ENCODE data around the gene PCSK5.

DNA sequence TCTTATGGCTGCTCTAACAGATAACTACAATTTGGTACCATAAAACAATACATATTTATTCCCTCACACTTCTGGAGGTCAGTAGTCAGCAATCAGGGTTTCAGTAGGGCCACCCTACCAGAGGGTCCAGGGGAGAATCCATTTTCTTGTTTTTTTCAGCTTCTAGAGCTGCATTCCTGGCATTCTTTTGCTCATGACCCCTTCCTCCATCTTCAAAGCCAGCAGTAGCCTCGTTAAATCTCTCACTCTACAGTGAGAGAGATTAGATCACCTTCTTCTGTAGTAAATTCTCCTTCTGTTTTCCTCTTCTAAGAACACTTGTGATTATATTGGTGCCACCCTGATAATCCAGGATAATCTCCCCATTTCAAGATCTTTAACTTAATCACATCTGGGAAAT lies 316.3 kb downstream of the PCSK5 start:
- TF ChIP-seq, protein P1, sequence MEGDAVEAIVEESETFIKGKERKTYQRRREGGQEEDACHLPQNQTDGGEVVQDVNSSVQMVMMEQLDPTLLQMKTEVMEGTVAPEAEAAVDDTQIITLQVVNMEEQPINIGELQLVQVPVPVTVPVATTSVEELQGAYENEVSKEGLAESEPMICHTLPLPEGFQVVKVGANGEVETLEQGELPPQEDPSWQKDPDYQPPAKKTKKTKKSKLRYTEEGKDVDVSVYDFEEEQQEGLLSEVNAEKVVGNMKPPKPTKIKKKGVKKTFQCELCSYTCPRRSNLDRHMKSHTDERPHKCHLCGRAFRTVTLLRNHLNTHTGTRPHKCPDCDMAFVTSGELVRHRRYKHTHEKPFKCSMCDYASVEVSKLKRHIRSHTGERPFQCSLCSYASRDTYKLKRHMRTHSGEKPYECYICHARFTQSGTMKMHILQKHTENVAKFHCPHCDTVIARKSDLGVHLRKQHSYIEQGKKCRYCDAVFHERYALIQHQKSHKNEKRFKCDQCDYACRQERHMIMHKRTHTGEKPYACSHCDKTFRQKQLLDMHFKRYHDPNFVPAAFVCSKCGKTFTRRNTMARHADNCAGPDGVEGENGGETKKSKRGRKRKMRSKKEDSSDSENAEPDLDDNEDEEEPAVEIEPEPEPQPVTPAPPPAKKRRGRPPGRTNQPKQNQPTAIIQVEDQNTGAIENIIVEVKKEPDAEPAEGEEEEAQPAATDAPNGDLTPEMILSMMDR (conservative IDR thresholded peaks at IDR 0.05; ENCODE audit: low read depth, low read length) = no peak
- no peak for TF ChIP-seq EZH2 (IDR thresholded peaks at IDR 0.05; ENCODE audit: borderline replicate concordance, low read depth, low read length, poor library complexity, severe bottlenecking)

All from A673 (cell line).